Omental fat pad (tissue), 4 donors: ENCODE data around the gene KRTAP16-1. TPM values are rescaled to one million over a fixed set of nuclear protein-coding genes. Genes with fewer than 3 reads are reported as not detected.
"Not testable (repeated sequence)": the region's sequence is repeated elsewhere in the genome, so short reads cannot be mapped to it uniquely, and the experiment has no call there.

ENCODE experiments used
- ATAC-seq: fragments of 150-250 bp; one replicate; pipeline ENCODE4 v1.9.1; 2016; ENCODE audit warnings: mild to moderate bottlenecking, moderate library complexity; ENCODE audit not compliant: low FRiP score
- DNase-seq: peaks from one replicate; pipeline ENCODE4 v3.0.0-alpha.2; 2019; ENCODE audit warnings: low spot score
- total RNA-seq, 4 donors: library from RNA; depleted of rRNA; stranded (reverse); fragments of >200 nt; gene quantifications; one replicate each; pipeline ENCODE4 v1.1.0, GENCODE V29; 2016
- TF ChIP-seq, protein P1 (sequence below), 3 donors: fragments of 450-650 bp; IDR thresholded peaks; one replicate each; pipeline ENCODE4 v1.5.1; 2016 to 2017; ENCODE audit warnings: antibody characterized with exemption in 3 of 3, mild to moderate bottlenecking in 3 of 3, moderate library complexity in 2 of 3

The KRTAP16-1 gene
- total RNA-seq, 4 donors from 2014 or later, result not detected

- TF ChIP-seq, protein P1, sequence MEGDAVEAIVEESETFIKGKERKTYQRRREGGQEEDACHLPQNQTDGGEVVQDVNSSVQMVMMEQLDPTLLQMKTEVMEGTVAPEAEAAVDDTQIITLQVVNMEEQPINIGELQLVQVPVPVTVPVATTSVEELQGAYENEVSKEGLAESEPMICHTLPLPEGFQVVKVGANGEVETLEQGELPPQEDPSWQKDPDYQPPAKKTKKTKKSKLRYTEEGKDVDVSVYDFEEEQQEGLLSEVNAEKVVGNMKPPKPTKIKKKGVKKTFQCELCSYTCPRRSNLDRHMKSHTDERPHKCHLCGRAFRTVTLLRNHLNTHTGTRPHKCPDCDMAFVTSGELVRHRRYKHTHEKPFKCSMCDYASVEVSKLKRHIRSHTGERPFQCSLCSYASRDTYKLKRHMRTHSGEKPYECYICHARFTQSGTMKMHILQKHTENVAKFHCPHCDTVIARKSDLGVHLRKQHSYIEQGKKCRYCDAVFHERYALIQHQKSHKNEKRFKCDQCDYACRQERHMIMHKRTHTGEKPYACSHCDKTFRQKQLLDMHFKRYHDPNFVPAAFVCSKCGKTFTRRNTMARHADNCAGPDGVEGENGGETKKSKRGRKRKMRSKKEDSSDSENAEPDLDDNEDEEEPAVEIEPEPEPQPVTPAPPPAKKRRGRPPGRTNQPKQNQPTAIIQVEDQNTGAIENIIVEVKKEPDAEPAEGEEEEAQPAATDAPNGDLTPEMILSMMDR (IDR thresholded peaks at IDR 0.05), result no peak
- no peak for DNase-seq
- no peak for ATAC-seq
Observed at GRCh38 chr17:41278176-41278955, 30.7 kb downstream of the KRTAP16-1 start.

- not testable (repeated sequence) for DNase-seq, ATAC-seq
Observed at GRCh38 chr17:41275648-41276190, 33.4 kb downstream of the KRTAP16-1 start, which contains the start of gene KRTAP9-7. Gene KRTAP9-7 (plus strand): TSS chr17:41275698. CDS start chr17:41275698, 0 bp downstream.

DNA sequence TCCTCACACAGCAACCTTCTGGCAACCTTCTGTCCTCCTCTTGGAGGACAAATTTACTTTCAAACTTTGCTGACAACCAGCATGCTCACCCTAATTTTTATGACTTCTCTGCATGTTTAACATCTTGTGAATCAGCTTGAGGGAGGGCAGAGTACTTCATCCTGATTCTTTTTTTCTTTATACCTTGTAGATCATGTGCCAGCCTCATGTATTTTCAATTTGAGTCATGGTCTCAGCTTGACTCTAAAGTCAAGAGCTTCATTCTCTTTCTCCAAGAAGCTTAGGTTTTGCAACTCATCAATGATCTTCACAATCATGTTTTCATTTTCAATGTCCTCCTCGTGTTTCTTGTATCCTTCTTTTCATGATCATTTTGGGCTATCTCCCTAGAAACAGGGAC is 37.3 kb downstream of the KRTAP16-1 start:
- ATAC-seq, result no peak

DNA sequence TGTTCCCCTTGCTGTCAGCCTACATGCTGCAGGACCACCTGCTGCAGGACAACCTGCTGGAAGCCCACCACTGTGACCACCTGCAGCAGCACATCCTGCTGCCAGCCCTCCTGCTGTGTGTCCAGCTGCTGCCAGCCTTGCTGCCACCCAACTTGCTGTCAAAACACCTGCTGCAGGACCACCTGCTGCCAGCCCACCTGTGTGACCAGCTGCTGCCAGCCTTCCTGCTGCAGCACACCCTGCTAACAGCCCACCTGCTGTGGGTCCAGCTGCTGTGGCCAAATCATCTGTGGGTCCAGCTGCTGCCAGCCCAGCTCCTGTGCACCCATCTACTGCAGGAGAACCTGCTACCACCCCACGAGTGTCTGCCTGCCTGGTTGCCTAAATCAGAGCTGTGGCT is 37.8 kb downstream of the KRTAP16-1 start:
- DNase-seq, ATAC-seq: not testable (repeated sequence)

More for the DNA sequence above, 37.3 kb downstream of the KRTAP16-1 start:
- TF ChIP-seq, protein P1 (IDR thresholded peaks at IDR 0.05), result no peak
- no peak for DNase-seq

- TF ChIP-seq, protein P1 (IDR thresholded peaks at IDR 0.05), result no peak
- ATAC-seq (no peak), DNase-seq (no peak)
Observed at GRCh38 chr17:41267711-41268110, 41.4 kb downstream of the KRTAP16-1 start.

DNA sequence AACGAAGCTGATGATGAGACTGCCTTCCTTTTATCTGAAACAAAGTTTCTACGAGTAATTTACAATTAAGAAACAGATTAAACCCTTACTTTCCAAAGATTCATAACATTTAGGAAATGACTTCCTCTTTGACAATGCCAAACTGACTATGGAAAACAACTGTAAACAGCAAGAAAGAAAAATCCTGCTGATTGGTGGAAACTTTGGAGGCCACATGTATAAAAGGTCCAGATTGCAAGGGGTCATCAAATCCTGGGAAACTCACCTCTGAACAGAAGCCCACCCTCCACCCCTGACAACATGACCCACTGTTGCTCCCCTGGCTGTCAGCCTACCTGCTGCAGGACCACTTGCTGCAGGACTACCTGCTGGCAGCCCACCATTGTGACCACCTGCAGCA is 44.0 kb downstream of the KRTAP16-1 start, which contains the start of gene KRTAP9-6:
Gene KRTAP9-6 (plus strand): TSS at position 301 of the 400 bp plus-strand sequence. CDS start 0 bp downstream, at position 301.
- TF ChIP-seq, protein P1 (IDR thresholded peaks at IDR 0.05), result no peak
- no peak for DNase-seq
- ATAC-seq, result no peak

GRCh38 chr17:41264599-41264998 is 44.5 kb downstream of the KRTAP16-1 start:
- DNase-seq (no peak), ATAC-seq (no peak)
- TF ChIP-seq, protein P1 (IDR thresholded peaks at IDR 0.05), result no peak

- no peak for DNase-seq
- ATAC-seq, result no peak
- TF ChIP-seq, protein P1 (IDR thresholded peaks at IDR 0.05), result no peak
Observed at GRCh38 chr17:41263212-41263611, 45.9 kb downstream of the KRTAP16-1 start.
